K562 (cell line): ENCODE measurements around the gene C4A. TPM values are rescaled to one million over a fixed set of nuclear protein-coding genes. Genes with fewer than 3 reads are reported as not detected.
A peak's percentile ranks its signal among the peaks of the same experiment; 100 is the strongest.

Experiments
- CBFB ChIP-seq: sonication (generic); formaldehyde crosslinking; IDR thresholded peaks from 2 replicates; pipeline ENCODE4 v1.4.0; 2020; ENCODE audit warnings: mild to moderate bottlenecking, missing genetic modification reagents
- KLF16 ChIP-seq: IDR thresholded peaks from 2 replicates; pipeline ENCODE4 v1.6.1; 2016; ENCODE audit warnings: antibody characterized with exemption
- POLR2A ChIP-seq: fragments of 450-650 bp; conservative IDR thresholded peaks from 2 replicates; pipeline ENCODE4 v1.6.1; 2016
- POLR2G ChIP-seq: fragments of 200-400 bp; formaldehyde crosslinking; IDR thresholded peaks from 2 replicates; pipeline ENCODE4 v1.6.1; 2017; ENCODE audit warnings: low read depth, mild to moderate bottlenecking, antibody characterized with exemption, low read length, moderate library complexity
- TOE1 ChIP-seq, 2 experiments: fragments of 450-650 bp in 1 of 2; sonication (generic) in 1 of 2; formaldehyde crosslinking in 1 of 2; IDR thresholded peaks; 2 replicates each; pipeline versions ENCODE4 v1.7.1 to v1.8.0; 2016 to 2022; ENCODE audit warnings: borderline replicate concordance in 2 of 2, mild to moderate bottlenecking in 2 of 2, antibody characterized with exemption in 1 of 2, inconsistent platforms in 1 of 2, low read depth in 1 of 2, missing genetic modification reagents in 1 of 2, moderate library complexity in 1 of 2
- ZNF12 ChIP-seq: sonication (generic); formaldehyde crosslinking; IDR thresholded peaks from 2 replicates; pipeline ENCODE4 v1.4.0; 2020; ENCODE audit warnings: mild to moderate bottlenecking, missing genetic modification reagents
- polyA plus RNA-seq, 8 experiments: library from polyadenylated mRNA; depleted of rRNA in 4 of 8; stranded (reverse) in 5 of 8; unstranded in 3 of 8; fragments of >200 nt; fragmentation: Nextera tagmentation in 2 of 8; fragmentation: Illumina TruSeq in 1 of 8; extraction: Ambion mirVana in 2 of 8; extraction: Trizol in 1 of 8; gene quantifications; 2 replicates each; pipeline versions ENCODE4 v1.2.1 to v1.2.3, GENCODE V29; 2011 to 2014; ENCODE audit warnings: inconsistent platforms in 1 of 8, missing spikeins in 1 of 8
- total RNA-seq, 7 experiments: library from RNA; depleted of rRNA in 6 of 7; stranded (reverse); fragments of >200 nt in 6 of 7; fragmentation: Illumina TruSeq in 2 of 7; extraction: Trizol in 2 of 7; gene quantifications; 2 replicates each; pipeline versions ENCODE4 v1.2.1 to v1.2.3, GENCODE V29; 2011 to 2021; ENCODE audit warnings: low replicate concordance in 1 of 7
- TF ChIP-seq, protein P1 (sequence below): sonication (generic); formaldehyde crosslinking; IDR thresholded peaks from 2 replicates; pipeline ENCODE4 v1.8.1; 2023; ENCODE audit warnings: mild to moderate bottlenecking, missing genetic modification reagents
- TF ChIP-seq, protein P2 (sequence below), 2 experiments: fragments of 250-450 bp in 1 of 2; fragments of 450-650 bp in 1 of 2; sonication (Bioruptor Pico) in 1 of 2; IDR thresholded peaks; 2 replicates each; pipeline versions ENCODE4 v1.6.1 to v1.8.0; 2016 to 2021; ENCODE audit warnings: mild to moderate bottlenecking in 2 of 2, moderate library complexity in 2 of 2, missing compliant biosample characterization in 1 of 2, missing genetic modification characterization in 1 of 2
- TF ChIP-seq, protein P3 (sequence below): sonication (generic); formaldehyde crosslinking; IDR thresholded peaks from 2 replicates; pipeline ENCODE4 v1.8.0; 2023; ENCODE audit warnings: mild to moderate bottlenecking, missing genetic modification reagents
- TF ChIP-seq, protein P4 (sequence below), 3 experiments: IDR thresholded peaks in 2 of 3; conservative IDR thresholded peaks in 1 of 3; 2 replicates each; pipeline ENCODE4 v1.5.1; 2011 to 2012; ENCODE audit warnings: low read length in 3 of 3, mild to moderate bottlenecking in 3 of 3, control low read depth in 2 of 3, improper control_type of control experiment in 1 of 3, inconsistent platforms in 1 of 3, low read depth in 1 of 3, mixed read lengths in 1 of 3, moderate library complexity in 1 of 3; ENCODE audit not compliant: insufficient read depth in 2 of 3
- TF ChIP-seq, protein P5 (sequence below): fragments of 450-650 bp; formaldehyde crosslinking; IDR thresholded peaks from 2 replicates; pipeline ENCODE4 v1.4.0; 2020; ENCODE audit warnings: mild to moderate bottlenecking, moderate library complexity
- TF ChIP-seq, protein P6 (sequence below): fragments of 450-650 bp; IDR thresholded peaks from 2 replicates; pipeline ENCODE4 v1.6.1; 2017; ENCODE audit warnings: antibody characterized with exemption, mild to moderate bottlenecking

The C4A gene
- total and polyA plus RNA-seq, 9 of the 15 experiments (the other 6 are each of a cell fraction or from before 2014, with no cell fraction given): 0.27 to 7.6 (median 5.0) TPM

DNA sequence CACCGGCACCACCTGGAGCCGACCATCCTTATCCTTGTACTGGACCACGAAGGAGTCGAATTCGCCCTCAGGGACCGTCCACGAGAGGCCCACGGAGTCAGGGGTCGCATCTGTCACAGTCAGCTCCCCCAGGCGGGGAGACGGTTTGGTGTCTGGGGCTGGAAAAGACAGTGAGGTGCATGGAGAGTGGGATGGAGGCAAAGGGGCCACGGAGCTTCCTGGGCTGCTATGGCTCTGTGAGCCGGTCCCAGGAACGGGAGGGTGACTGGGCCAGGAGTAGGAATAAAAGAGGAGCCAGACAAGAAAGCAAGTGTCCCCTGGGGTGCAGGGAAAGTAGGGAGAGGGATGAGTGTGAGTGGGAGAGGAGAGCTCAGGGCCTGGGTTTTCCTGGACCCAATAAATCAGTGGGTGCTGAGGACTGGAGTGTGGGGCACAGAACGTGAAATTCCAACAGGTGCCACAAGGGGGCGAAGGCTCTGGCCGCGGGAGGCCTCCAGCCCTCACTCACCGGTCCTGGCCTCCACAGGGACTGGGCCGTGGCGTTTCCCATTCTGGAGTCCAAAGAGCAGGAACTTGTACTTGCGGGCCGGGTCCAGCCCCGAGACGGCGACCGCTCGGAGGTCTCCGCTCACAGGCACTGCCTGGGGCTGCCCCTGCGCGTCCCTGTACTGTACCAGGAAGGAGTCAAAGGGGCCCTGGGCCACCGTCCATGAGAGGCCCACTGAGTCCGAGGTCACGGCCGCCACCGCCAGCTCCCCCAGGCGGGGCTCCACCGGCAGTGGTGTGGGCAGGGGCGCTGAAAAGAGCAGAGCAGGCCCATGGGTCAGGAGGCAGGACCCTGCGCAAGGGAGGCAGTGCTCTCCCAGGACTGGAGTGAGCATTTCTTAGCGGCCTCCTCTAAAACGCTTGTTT, 66.3 kb downstream of the C4A start (continued):
- TF ChIP-seq, protein P1, sequence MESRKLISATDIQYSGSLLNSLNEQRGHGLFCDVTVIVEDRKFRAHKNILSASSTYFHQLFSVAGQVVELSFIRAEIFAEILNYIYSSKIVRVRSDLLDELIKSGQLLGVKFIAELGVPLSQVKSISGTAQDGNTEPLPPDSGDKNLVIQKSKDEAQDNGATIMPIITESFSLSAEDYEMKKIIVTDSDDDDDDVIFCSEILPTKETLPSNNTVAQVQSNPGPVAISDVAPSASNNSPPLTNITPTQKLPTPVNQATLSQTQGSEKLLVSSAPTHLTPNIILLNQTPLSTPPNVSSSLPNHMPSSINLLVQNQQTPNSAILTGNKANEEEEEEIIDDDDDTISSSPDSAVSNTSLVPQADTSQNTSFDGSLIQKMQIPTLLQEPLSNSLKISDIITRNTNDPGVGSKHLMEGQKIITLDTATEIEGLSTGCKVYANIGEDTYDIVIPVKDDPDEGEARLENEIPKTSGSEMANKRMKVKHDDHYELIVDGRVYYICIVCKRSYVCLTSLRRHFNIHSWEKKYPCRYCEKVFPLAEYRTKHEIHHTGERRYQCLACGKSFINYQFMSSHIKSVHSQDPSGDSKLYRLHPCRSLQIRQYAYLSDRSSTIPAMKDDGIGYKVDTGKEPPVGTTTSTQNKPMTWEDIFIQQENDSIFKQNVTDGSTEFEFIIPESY: peak; percentile 65; the same call in 1 of the 2 replicates
- TF ChIP-seq, protein P2, sequence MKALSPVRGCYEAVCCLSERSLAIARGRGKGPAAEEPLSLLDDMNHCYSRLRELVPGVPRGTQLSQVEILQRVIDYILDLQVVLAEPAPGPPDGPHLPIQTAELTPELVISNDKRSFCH (CRISPR knock-in tag; IDR thresholded peaks at IDR 0.05): 0 out of 2 replicates have a peak, but pooled peaks have one; percentile 18
- TF ChIP-seq, protein P2 (tag; IDR thresholded peaks at IDR 0.05): no peak
- TF ChIP-seq, protein P3, sequence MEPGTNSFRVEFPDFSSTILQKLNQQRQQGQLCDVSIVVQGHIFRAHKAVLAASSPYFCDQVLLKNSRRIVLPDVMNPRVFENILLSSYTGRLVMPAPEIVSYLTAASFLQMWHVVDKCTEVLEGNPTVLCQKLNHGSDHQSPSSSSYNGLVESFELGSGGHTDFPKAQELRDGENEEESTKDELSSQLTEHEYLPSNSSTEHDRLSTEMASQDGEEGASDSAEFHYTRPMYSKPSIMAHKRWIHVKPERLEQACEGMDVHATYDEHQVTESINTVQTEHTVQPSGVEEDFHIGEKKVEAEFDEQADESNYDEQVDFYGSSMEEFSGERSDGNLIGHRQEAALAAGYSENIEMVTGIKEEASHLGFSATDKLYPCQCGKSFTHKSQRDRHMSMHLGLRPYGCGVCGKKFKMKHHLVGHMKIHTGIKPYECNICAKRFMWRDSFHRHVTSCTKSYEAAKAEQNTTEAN (CRISPR knock-in tag): 0 out of 2 replicates have a peak, but pooled peaks have one; percentile 15
- TF ChIP-seq TOE1 (IDR thresholded peaks at IDR 0.05; ENCODE audit: borderline replicate concordance) (peak; percentile 44; the same call in 1 of the 2 replicates), TOE1 (CRISPR knock-in tag; IDR thresholded peaks at IDR 0.05; ENCODE audit: borderline replicate concordance, low read depth) (no peak), ZNF12 (CRISPR knock-in tag) (0 out of 2 replicates have a peak, but pooled peaks have one; percentile 0), KLF16 (peak; percentile 48; the same call in 1 of the 2 replicates), CBFB (CRISPR knock-in tag) (peak; percentile 67; the same call in 1 of the 2 replicates), POLR2G (peak; percentile 77), POLR2A (0 out of 2 replicates have a peak, but pooled peaks have one; percentile 32)
- TF ChIP-seq, protein P4, sequence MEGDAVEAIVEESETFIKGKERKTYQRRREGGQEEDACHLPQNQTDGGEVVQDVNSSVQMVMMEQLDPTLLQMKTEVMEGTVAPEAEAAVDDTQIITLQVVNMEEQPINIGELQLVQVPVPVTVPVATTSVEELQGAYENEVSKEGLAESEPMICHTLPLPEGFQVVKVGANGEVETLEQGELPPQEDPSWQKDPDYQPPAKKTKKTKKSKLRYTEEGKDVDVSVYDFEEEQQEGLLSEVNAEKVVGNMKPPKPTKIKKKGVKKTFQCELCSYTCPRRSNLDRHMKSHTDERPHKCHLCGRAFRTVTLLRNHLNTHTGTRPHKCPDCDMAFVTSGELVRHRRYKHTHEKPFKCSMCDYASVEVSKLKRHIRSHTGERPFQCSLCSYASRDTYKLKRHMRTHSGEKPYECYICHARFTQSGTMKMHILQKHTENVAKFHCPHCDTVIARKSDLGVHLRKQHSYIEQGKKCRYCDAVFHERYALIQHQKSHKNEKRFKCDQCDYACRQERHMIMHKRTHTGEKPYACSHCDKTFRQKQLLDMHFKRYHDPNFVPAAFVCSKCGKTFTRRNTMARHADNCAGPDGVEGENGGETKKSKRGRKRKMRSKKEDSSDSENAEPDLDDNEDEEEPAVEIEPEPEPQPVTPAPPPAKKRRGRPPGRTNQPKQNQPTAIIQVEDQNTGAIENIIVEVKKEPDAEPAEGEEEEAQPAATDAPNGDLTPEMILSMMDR (IDR thresholded peaks at IDR 0.05 in 2 of 3, conservative IDR thresholded peaks at IDR 0.05 in 1 of 3; ENCODE audit: insufficient read depth in 2 of 3, low read depth in 1 of 3, low read length in 3 of 3): peak; percentile 91 to 97 (median 91)
- TF ChIP-seq, protein P5, sequence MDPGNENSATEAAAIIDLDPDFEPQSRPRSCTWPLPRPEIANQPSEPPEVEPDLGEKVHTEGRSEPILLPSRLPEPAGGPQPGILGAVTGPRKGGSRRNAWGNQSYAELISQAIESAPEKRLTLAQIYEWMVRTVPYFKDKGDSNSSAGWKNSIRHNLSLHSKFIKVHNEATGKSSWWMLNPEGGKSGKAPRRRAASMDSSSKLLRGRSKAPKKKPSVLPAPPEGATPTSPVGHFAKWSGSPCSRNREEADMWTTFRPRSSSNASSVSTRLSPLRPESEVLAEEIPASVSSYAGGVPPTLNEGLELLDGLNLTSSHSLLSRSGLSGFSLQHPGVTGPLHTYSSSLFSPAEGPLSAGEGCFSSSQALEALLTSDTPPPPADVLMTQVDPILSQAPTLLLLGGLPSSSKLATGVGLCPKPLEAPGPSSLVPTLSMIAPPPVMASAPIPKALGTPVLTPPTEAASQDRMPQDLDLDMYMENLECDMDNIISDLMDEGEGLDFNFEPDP (CRISPR knock-in tag): 0 out of 2 replicates have a peak, but pooled peaks have one; percentile 76
- TF ChIP-seq, protein P6, sequence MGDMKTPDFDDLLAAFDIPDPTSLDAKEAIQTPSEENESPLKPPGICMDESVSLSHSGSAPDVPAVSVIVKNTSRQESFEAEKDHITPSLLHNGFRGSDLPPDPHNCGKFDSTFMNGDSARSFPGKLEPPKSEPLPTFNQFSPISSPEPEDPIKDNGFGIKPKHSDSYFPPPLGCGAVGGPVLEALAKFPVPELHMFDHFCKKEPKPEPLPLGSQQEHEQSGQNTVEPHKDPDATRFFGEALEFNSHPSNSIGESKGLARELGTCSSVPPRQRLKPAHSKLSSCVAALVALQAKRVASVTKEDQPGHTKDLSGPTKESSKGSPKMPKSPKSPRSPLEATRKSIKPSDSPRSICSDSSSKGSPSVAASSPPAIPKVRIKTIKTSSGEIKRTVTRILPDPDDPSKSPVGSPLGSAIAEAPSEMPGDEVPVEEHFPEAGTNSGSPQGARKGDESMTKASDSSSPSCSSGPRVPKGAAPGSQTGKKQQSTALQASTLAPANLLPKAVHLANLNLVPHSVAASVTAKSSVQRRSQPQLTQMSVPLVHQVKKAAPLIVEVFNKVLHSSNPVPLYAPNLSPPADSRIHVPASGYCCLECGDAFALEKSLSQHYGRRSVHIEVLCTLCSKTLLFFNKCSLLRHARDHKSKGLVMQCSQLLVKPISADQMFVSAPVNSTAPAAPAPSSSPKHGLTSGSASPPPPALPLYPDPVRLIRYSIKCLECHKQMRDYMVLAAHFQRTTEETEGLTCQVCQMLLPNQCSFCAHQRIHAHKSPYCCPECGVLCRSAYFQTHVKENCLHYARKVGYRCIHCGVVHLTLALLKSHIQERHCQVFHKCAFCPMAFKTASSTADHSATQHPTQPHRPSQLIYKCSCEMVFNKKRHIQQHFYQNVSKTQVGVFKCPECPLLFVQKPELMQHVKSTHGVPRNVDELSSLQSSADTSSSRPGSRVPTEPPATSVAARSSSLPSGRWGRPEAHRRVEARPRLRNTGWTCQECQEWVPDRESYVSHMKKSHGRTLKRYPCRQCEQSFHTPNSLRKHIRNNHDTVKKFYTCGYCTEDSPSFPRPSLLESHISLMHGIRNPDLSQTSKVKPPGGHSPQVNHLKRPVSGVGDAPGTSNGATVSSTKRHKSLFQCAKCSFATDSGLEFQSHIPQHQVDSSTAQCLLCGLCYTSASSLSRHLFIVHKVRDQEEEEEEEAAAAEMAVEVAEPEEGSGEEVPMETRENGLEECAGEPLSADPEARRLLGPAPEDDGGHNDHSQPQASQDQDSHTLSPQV: peak; percentile 86
